UCSD-AML1 (cell line): ENCODE results near the gene SSTR4.
A peak's percentile ranks its signal among the peaks of the same experiment; 100 is the strongest.

Source experiments
- DNase-seq: peaks from one replicate; lab custom pipeline; 2025; ENCODE audit not compliant: unreplicated experiment; lab: John Stamatoyannopoulos, UW

Gene SSTR4

GRCh38 chr20:23085436-23086055, 50.4 kb downstream of the SSTR4 start:
- DNase-seq: peak; percentile 60

- peak; percentile 76 for DNase-seq
Measured at GRCh38 chr20:23086056-23086566, 51.0 kb downstream of the SSTR4 start, which contains the start of gene CD93. Gene CD93 (minus strand): TSS chr20:23086324. CDS start chr20:23086192, 132 bp downstream.

GRCh38 chr20:23086931-23087411, 51.9 kb downstream of the SSTR4 start:
- peak; percentile 59 for DNase-seq

GRCh38 chr20:23087587-23088251, 52.6 kb downstream of the SSTR4 start:
- DNase-seq: no peak
